Kidney (tissue), 14 donors: ENCODE measurements around the gene PLEKHM2. TPM values are rescaled to one million over a fixed set of nuclear protein-coding genes. Genes with fewer than 3 reads are reported as not detected.

ENCODE experiments used
- DNase-seq, 5 donors: peaks; one replicate each; pipeline ENCODE4 v3.0.0-alpha.2; 2013 to 2020
- FAIRE-seq: peaks from 2 replicates; lab custom pipeline; 2012; peaks lifted over from hg19 to GRCh38; lab: Jason Lieb, UNC
- H3K27ac ChIP-seq, 2 donors: one replicate each; pipeline ENCODE4 v1.7.0; 2013; ENCODE audit warnings: low read depth in 2 of 2, low read length in 2 of 2, inconsistent platforms in 1 of 2
- H3K27me3 ChIP-seq: one replicate; pipeline ENCODE4 v1.7.1; 2013; ENCODE audit warnings: low read length, inconsistent platforms; ENCODE audit not compliant: control insufficient read depth, insufficient read depth
- H3K36me3 ChIP-seq, 3 donors: one replicate each; pipeline versions ENCODE4 v1.7.0 to v1.7.1; 2013; ENCODE audit warnings: low read length in 3 of 3, control low read depth in 1 of 3, inconsistent platforms in 1 of 3; ENCODE audit not compliant: insufficient read depth in 3 of 3, control insufficient read depth in 2 of 3
- H3K4me1 ChIP-seq, 3 donors: one replicate each; pipeline versions ENCODE4 v1.7.0 to v1.7.1; 2013; ENCODE audit warnings: low read length in 3 of 3, inconsistent platforms in 1 of 3, low read depth in 1 of 3; ENCODE audit not compliant: control insufficient read depth in 2 of 3, insufficient read depth in 2 of 3
- H3K4me3 ChIP-seq, 3 donors: one replicate each; pipeline versions ENCODE4 v1.7.0 to v1.8.1; 2013; ENCODE audit warnings: low read length in 3 of 3, control low read depth in 1 of 3, inconsistent platforms in 1 of 3
- H3K9ac ChIP-seq, 3 donors: one replicate each; pipeline versions ENCODE4 v1.7.0 to v1.7.1; 2013; ENCODE audit warnings: low read length in 3 of 3, control low read depth in 1 of 3, inconsistent platforms in 1 of 3
- H3K9me3 ChIP-seq, 3 donors: one replicate each; pipeline versions ENCODE4 v1.7.0 to v1.7.1; 2013; ENCODE audit warnings: low read length in 3 of 3, control low read depth in 1 of 3, inconsistent platforms in 1 of 3; ENCODE audit not compliant: control insufficient read depth in 2 of 3, insufficient read depth in 1 of 3
- CTCF ChIP-seq: IDR thresholded peaks from 3 replicates; pipeline ENCODE4 v1.5.1; 2012; ENCODE audit warnings: mild to moderate bottlenecking, moderate library complexity, borderline replicate concordance; ENCODE audit not compliant: insufficient read depth; ENCODE audit errors: extremely low read depth
- intact Hi-C: fragments of 100-400 bp; cut with DNase I; formaldehyde crosslinking; loops from one replicate; pipeline ENCODE4 v1.11.1; 2022
- polyA plus RNA-seq: library from polyadenylated mRNA; stranded (reverse); fragments of 350-450 nt; fragmentation: Illumina TruSeq; extraction: RNeasy Lipid Tissue Mini Kit (QIAGEN cat#74804); gene quantifications from one replicate; pipeline ENCODE4 v1.2.3, GENCODE V29; 2014; ENCODE audit warnings: low read depth, low replicate concordance; ENCODE audit not compliant: insufficient read depth
- total RNA-seq: library from RNA; stranded (reverse); fragmentation: NEBNext Ultra II Directional; extraction: Animal tissue kit (Norgen Biotek cat#: 25700); gene quantifications from one replicate; pipeline ENCODE4 v1.2.1, GENCODE V29; 2021
- donor health status: control.
- donor health status: control.
- donor health status: control.
- donor health status: control.
- donor health status: control.
- donor health status: DM: yes; HTN: yes; CAD: no.
- donor health status: Normal renal cell carcinoma (clear cell type).

Gene PLEKHM2
- total and polyA plus RNA-seq, 2 donors from 2014 or later, result 21.7 to 65.7 TPM

- no peak overlapping the region for H3K4me3 ChIP-seq
- H3K9me3 ChIP-seq, result no peaks in the 10 kb centered on the region
- peaks cover 0 to 16% (median 8%) of the 10 kb centered on the region in 3 donors for H3K36me3 ChIP-seq
- peaks cover 0 to 22% (median 14%) of the 10 kb centered on the region in 3 donors for H3K4me1 ChIP-seq
- TF ChIP-seq CTCF, result no peak
- DNase-seq (no peak), FAIRE-seq (no peak)
- H3K9ac ChIP-seq, result no peak overlapping the region
- H3K27me3 ChIP-seq, result no peaks in the 10 kb centered on the region
- intact Hi-C loops, result no loop called here
- H3K27ac ChIP-seq, result peak overlapping the region; percentile 85 to 92
Observed at GRCh38 chr1:15734901-15735300, 50.8 kb downstream of the PLEKHM2 start.

GRCh38 chr1:15735304-15736037 lies 51.4 kb downstream of the PLEKHM2 start:
- Histone ChIP-seq H3K9me3 (no peaks in the 10 kb centered on the region), H3K4me1 (peaks cover 0 to 22% (median 14%) of the 10 kb centered on the region in 3 donors)
- no peak for DNase-seq

DNA sequence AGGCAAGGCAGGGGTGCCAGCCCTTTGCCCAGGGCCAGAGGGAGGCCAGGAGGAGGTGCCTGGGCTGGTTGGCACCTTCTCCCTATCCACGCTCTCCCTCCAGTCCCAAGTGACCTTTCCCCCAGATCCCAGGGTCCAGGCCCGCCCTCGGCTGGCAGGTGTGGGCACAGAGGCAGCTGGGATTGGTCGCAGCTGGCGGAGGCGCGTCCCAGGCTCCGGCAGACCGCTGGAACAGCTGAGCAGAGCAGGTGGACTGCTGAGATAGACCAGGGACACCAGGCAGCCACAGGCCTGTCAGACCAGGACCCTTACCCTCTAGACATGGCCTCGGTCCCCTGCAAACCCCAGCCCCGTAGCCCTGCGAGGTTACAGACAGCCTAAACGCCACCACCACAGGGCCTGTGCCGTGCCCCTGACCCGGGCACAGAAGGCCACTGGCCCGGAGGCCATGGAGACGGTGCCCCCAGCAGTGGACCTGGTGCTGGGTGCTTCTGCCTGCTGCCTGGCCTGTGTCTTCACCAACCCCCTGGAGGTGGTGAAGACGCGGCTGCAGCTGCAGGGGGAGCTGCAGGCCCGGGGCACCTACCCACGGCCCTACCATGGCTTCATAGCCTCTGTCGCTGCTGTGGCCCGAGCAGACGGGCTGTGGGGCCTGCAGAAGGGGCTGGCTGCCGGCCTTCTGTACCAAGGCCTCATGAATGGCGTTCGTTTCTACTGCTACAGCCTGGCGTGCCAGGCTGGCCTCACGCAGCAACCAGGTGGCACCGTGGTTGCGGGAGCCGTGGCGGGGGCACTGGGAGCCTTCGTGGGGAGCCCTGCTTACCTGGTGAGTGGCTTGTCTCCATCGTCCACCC lies 52.1 kb downstream of the PLEKHM2 start, which contains the start of gene SLC25A34:
SLC25A34 (plus strand) TSS at position 221 of the 854 bp plus-strand sequence; CDS start at position 449, 228 bp downstream.
- H3K4me1 ChIP-seq, result peaks cover 0 to 22% (median 14%) of the 10 kb centered on the region in 3 donors
- intact Hi-C loops, result no loop called here
- FAIRE-seq, result no peak
- TF ChIP-seq CTCF, result no peak
- peak within 1 kb of the TSS; percentile 85 to 92 for H3K27ac ChIP-seq
- DNase-seq, result peak; percentile 71 to 83 (median 76)
- H3K9me3 ChIP-seq, result no peaks in the 10 kb centered on the region
- peaks cover 0 to 8% (median 0%) of the 10 kb centered on the region in 3 donors for H3K36me3 ChIP-seq
- H3K27me3 ChIP-seq, result no peaks in the 10 kb centered on the region
- H3K4me3 ChIP-seq, result peak within 1 kb of the TSS in 1 of 3 donors; percentile 52
- H3K9ac ChIP-seq, result peak within 1 kb of the TSS in 1 of 3 donors; percentile 65

More at GRCh38 chr1:15735304-15736037, 51.4 kb downstream of the PLEKHM2 start:
- Histone ChIP-seq H3K9ac (peak overlapping the region in 1 of 3 donors; percentile 65), H3K27ac (peak overlapping the region; percentile 85 to 92), H3K27me3 (no peaks in the 10 kb centered on the region), H3K36me3 (peaks cover 0 to 16% (median 7%) of the 10 kb centered on the region in 3 donors), H3K4me3 (no peak overlapping the region)
- intact Hi-C loops, result no loop called here
- no peak for FAIRE-seq
- no peak for TF ChIP-seq CTCF
